A549 (cell line): ENCODE measurements around the gene ADGRG1. TPM values are rescaled to one million over a fixed set of nuclear protein-coding genes. Genes with fewer than 3 reads are reported as not detected.

Source experiments
- ATAC-seq, 2 experiments: fragments of 200-7000 bp in 1 of 2; fragments of >200 bp in 1 of 2; cut with Nextera tagmentation in 1 of 2; cut with Tn5 transposase in 1 of 2; 3 replicates each; pipeline versions ENCODE4 v1.8.0 to v1.9.1; 2018 to 2020; ENCODE audit warnings: mild to moderate bottlenecking in 1 of 2, moderate library complexity in 1 of 2
- CTCF ChIA-PET: fragments of 300-600 bp; sonication (Branson Sonifier 250); formaldehyde crosslinking; extraction: SDS; loops from one replicate; lab custom pipeline; 2021; ENCODE audit warnings: antibody characterized with exemption, inconsistent platforms; lab: Yijun Ruan, JAX
- POLR2A ChIA-PET: fragments of 350-600 bp; formaldehyde crosslinking; extraction: SDS; loops from one replicate; lab custom pipeline; 2021; ENCODE audit warnings: antibody characterized with exemption, inconsistent platforms; lab: Yijun Ruan, JAX
- DNase-seq, 2 experiments: peaks; one replicate each; pipeline versions ENCODE4 v3.0.0 to v3.0.0-alpha.2; 2011 to 2016; ENCODE audit warnings: low read depth in 1 of 2, low spot score in 1 of 2
- FAIRE-seq: peaks from 2 replicates; lab custom pipeline; 2011; peaks lifted over from hg19 to GRCh38; lab: Jason Lieb, UNC
- H3K27ac ChIP-seq, 2 experiments: fragments of >200 bp; sonication (Bioruptor Twin); formaldehyde crosslinking; 3 replicates each; pipeline ENCODE4 v1.5.1; 2016 to 2017
- H3K4me1 ChIP-seq: fragments of >200 bp; sonication (Bioruptor Twin); formaldehyde crosslinking; 3 replicates; pipeline ENCODE4 v1.6.1; 2016
- H3K4me2 ChIP-seq: fragments of >200 bp; sonication (Bioruptor Twin); formaldehyde crosslinking; 3 replicates; pipeline ENCODE4 v1.6.1; 2016
- H3K4me3 ChIP-seq: fragments of >200 bp; sonication (Bioruptor Twin); formaldehyde crosslinking; 3 replicates; pipeline ENCODE4 v1.5.1; 2016
- H3K9me3 ChIP-seq: fragments of >200 bp; sonication (Bioruptor Twin); formaldehyde crosslinking; 3 replicates; pipeline ENCODE4 v1.6.1; 2016
- CBX2 ChIP-seq: fragments of 200-600 bp; sonication (generic); IDR thresholded peaks from 2 replicates; pipeline ENCODE4 v1.6.1; 2016; ENCODE audit warnings: low read depth, mild to moderate bottlenecking, borderline replicate concordance
- CBX8 ChIP-seq: fragments of 200-600 bp; sonication (generic); IDR thresholded peaks from 2 replicates; pipeline ENCODE4 v1.6.1; 2016
- CTCF ChIP-seq: fragments of >200 bp; sonication (Bioruptor Twin); formaldehyde crosslinking; IDR thresholded peaks from 3 replicates; pipeline ENCODE4 v1.5.1; 2016
- EHMT2 ChIP-seq: fragments of 200-600 bp; sonication (generic); IDR thresholded peaks from 2 replicates; pipeline ENCODE4 v1.6.1; 2016; ENCODE audit warnings: antibody characterized with exemption, low read depth, mild to moderate bottlenecking, moderate library complexity
- EP300 ChIP-seq, 2 experiments: fragments of >200 bp; sonication (Bioruptor Twin); formaldehyde crosslinking; IDR thresholded peaks; 2 replicates in 1 of 2; 3 replicates in 1 of 2; pipeline ENCODE4 v1.6.1; 2016 to 2017
- FOSL2 ChIP-seq, 2 experiments: fragments of 450-650 bp in 1 of 2; fragments of >200 bp in 1 of 2; sonication (Bioruptor Twin) in 1 of 2; formaldehyde crosslinking; IDR thresholded peaks; 2 replicates each; pipeline versions ENCODE4 v1.5.0 to v1.6.1; 2016 to 2020; ENCODE audit warnings: mild to moderate bottlenecking in 1 of 2, moderate library complexity in 1 of 2
- FOXS1 ChIP-seq: fragments of 250-450 bp; sonication (Bioruptor Pico); IDR thresholded peaks from 2 replicates; pipeline ENCODE4 v1.5.0; 2020; ENCODE audit warnings: mild to moderate bottlenecking, moderate library complexity
- HDAC2 ChIP-seq: fragments of 200-600 bp; sonication (generic); IDR thresholded peaks from 2 replicates; pipeline ENCODE4 v1.6.1; 2016
- HMGXB4 ChIP-seq: fragments of 250-450 bp; sonication (Bioruptor Pico); IDR thresholded peaks from 2 replicates; pipeline ENCODE4 v1.5.0; 2021; ENCODE audit warnings: mild to moderate bottlenecking, moderate library complexity, borderline replicate concordance
- HOXA7 ChIP-seq: fragments of 250-450 bp; sonication (Bioruptor Pico); IDR thresholded peaks from 2 replicates; pipeline ENCODE4 v1.5.0; 2020; ENCODE audit warnings: mild to moderate bottlenecking, moderate library complexity
- HOXB5 ChIP-seq: fragments of 250-450 bp; sonication (Bioruptor Pico); IDR thresholded peaks from 2 replicates; pipeline ENCODE4 v1.5.0; 2020; ENCODE audit warnings: mild to moderate bottlenecking, moderate library complexity
- KDM1A ChIP-seq: fragments of 200-600 bp; sonication (generic); IDR thresholded peaks from 2 replicates; pipeline ENCODE4 v1.6.1; 2016; ENCODE audit warnings: low read depth, mild to moderate bottlenecking
- MAFK ChIP-seq: fragments of 450-650 bp; IDR thresholded peaks from 2 replicates; pipeline ENCODE4 v1.6.1; 2014; ENCODE audit not compliant: partially characterized antibody
- MAX ChIP-seq: IDR thresholded peaks from 2 replicates; pipeline ENCODE4 v1.6.1; 2012
- NFE2L2 ChIP-seq: fragments of 150-350 bp; conservative IDR thresholded peaks from 2 replicates; pipeline ENCODE4 v1.6.1; 2014; ENCODE audit warnings: low read length
- NPAS2 ChIP-seq: fragments of 250-450 bp; sonication (Bioruptor Pico); IDR thresholded peaks from 2 replicates; pipeline ENCODE4 v1.8.0; 2022; ENCODE audit warnings: mild to moderate bottlenecking, moderate library complexity, borderline replicate concordance
- NR3C1 ChIP-seq: fragments of >200 bp; sonication (Bioruptor Twin); formaldehyde crosslinking; IDR thresholded peaks from 3 replicates; pipeline ENCODE4 v1.6.1; 2017
- PBX3 ChIP-seq: IDR thresholded peaks from 2 replicates; pipeline ENCODE4 v1.6.1; 2012
- PHF8 ChIP-seq: fragments of 200-600 bp; sonication (generic); IDR thresholded peaks from 2 replicates; pipeline ENCODE4 v1.6.1; 2016; ENCODE audit warnings: low read depth, mild to moderate bottlenecking, antibody characterized with exemption, moderate library complexity, borderline replicate concordance
- POLR2A ChIP-seq: IDR thresholded peaks from 2 replicates; pipeline ENCODE4 v1.6.1; 2012; ENCODE audit warnings: mild to moderate bottlenecking, low read length
- POLR2AphosphoS2 ChIP-seq: conservative IDR thresholded peaks from 2 replicates; pipeline ENCODE4 v1.6.1; 2012; ENCODE audit warnings: low read length, improper control_type of control experiment, inconsistent platforms
- RAD21 ChIP-seq, 2 experiments: fragments of >200 bp in 1 of 2; sonication (Bioruptor Twin) in 1 of 2; formaldehyde crosslinking in 1 of 2; IDR thresholded peaks in 1 of 2; conservative IDR thresholded peaks in 1 of 2; 2 replicates in 1 of 2; 3 replicates in 1 of 2; pipeline ENCODE4 v1.6.1; 2012 to 2018; ENCODE audit warnings: inconsistent platforms in 1 of 2
- RCOR1 ChIP-seq: fragments of 150-350 bp; IDR thresholded peaks from 2 replicates; pipeline ENCODE4 v1.6.1; 2014; ENCODE audit warnings: antibody characterized with exemption, low read length, low read depth
- SMC3 ChIP-seq: fragments of >200 bp; sonication (Bioruptor Twin); formaldehyde crosslinking; IDR thresholded peaks from 3 replicates; pipeline ENCODE4 v1.6.1; 2018; ENCODE audit warnings: inconsistent platforms
- ZC3H11A ChIP-seq: fragments of 450-650 bp; IDR thresholded peaks from 2 replicates; pipeline ENCODE4 v1.6.1; 2014; ENCODE audit warnings: antibody characterized with exemption, mild to moderate bottlenecking
- WGBS: methylation state at CpG from one replicate; pipeline ENCODE4 v1.1.6; 2017; ENCODE audit errors: missing lambda C conversion rate; 5-methylcytosine and 5-hydroxymethylcytosine counted together
- polyA plus RNA-seq, 4 experiments: library from polyadenylated mRNA; depleted of rRNA in 3 of 4; stranded (reverse); fragments of >200 nt; fragmentation: RNase III in 1 of 4; extraction: RNeasy Plus Mini Kit Qiagen cat#74134 plus additional on column Dnase treatment in 1 of 4; gene quantifications; 2 replicates in 3 of 4; 3 replicates in 1 of 4; pipeline ENCODE4 v1.2.3, GENCODE V29; 2011 to 2017
- TF ChIP-seq, protein P1 (sequence below): fragments of 200-600 bp; sonication (generic); IDR thresholded peaks from 2 replicates; pipeline ENCODE4 v1.6.1; 2016; ENCODE audit warnings: antibody characterized with exemption, mild to moderate bottlenecking, moderate library complexity

Gene ADGRG1
- polyA plus RNA-seq, 2 of the 4 experiments (the other 2 are of a cell fraction): 28.3 to 142 TPM

DNA sequence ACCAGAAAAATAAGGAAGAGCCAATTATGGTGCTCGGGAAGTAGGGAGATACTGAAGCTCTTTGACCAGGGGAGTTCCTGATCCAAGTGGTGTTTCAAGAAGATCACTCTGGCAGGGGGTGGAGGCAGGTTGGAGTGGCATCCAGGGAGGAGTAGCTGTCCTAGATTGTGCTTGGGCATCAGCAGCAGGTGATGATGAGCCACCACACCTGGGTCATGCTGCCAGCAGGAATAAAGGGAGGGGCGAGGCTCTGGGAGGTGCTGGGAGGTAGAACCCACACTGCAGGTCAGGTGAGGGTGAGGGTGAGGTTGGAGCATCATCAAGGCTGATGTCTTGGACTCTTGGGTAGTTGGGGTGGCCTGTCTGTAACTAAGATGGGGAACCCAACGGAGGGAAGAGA is 35.4 kb upstream of the ADGRG1 start:
- FAIRE-seq (no peak), DNase-seq (no peak), ATAC-seq (no peak)
- peak overlapping the region in 1 of 2 experiments; percentile 58; a peak in 2 of 6 replicates for H3K27ac ChIP-seq
- no peak overlapping the region for H3K4me2 ChIP-seq
- 65% methylated on average over 3 of the region's 3 CpGs for WGBS
- ChIA-PET CTCF (interaction anchor here (1.0 to 35.2 kb wide), 13 partner anchors 8 to 127 kb away, joined by 3 to 785 read pairs (median 7); no protein-coding TSS in a partner anchor), POLR2A (no interaction called here)
- H3K9me3 ChIP-seq: no peaks in the 10 kb centered on the region; the same call in 2 of the 3 replicates
- peaks cover 18% of the 10 kb centered on the region for H3K4me1 ChIP-seq
- no peak overlapping the region for H3K4me3 ChIP-seq
- no peak for TF ChIP-seq NFE2L2
- no peak for TF ChIP-seq FOXS1 (CRISPR knock-in tag)
- TF ChIP-seq MAFK: no peak
- TF ChIP-seq SMC3: no peak
- TF ChIP-seq NR3C1: no peak
- no peak for TF ChIP-seq EP300 (IDR thresholded peaks at IDR 0.05)
- no peak for TF ChIP-seq FOSL2 (IDR thresholded peaks at IDR 0.05)
- TF ChIP-seq FOSL2 (CRISPR knock-in tag; IDR thresholded peaks at IDR 0.05): no peak
- no peak for TF ChIP-seq KDM1A
- no peak for TF ChIP-seq ZC3H11A
- no peak for TF ChIP-seq POLR2A
- TF ChIP-seq CBX8: no peak

GRCh38 chr16:57593990-57594389 is 34.4 kb upstream of the ADGRG1 start:
- Histone ChIP-seq H3K4me1 (peaks cover 18% of the 10 kb centered on the region), H3K9me3 (no peaks in the 10 kb centered on the region; the same call in 2 of the 3 replicates), H3K27ac (no peak overlapping the region), H3K4me2 (no peak overlapping the region), H3K4me3 (no peak overlapping the region)
- CTCF ChIA-PET: interaction anchor here (0.6 to 35.2 kb wide), 10 partner anchors 8 to 126 kb away, joined by 3 to 785 read pairs (median 40); no protein-coding TSS in a partner anchor
- no peak for DNase-seq
- FAIRE-seq: no peak
- POLR2A ChIA-PET: interaction anchor here (1.2 kb wide), 1 partner anchor 17 kb away, joined by 3 read pairs; no protein-coding TSS in a partner anchor
- 100% methylated on average over 1 of the region's 1 CpG for WGBS
- TF ChIP-seq HDAC2 (0 out of 2 replicates have a peak, but pooled peaks have one; percentile 62), RCOR1 (no peak), CTCF (no peak), HMGXB4 (no peak), KDM1A (peak; percentile 68)
- ATAC-seq: no peak

GRCh38 chr16:57594531-57595031 is 33.8 kb upstream of the ADGRG1 start:
- ATAC-seq (no peak), DNase-seq (no peak), FAIRE-seq (no peak)
- Histone ChIP-seq H3K4me1 (peaks cover 18% of the 10 kb centered on the region), H3K9me3 (no peaks in the 10 kb centered on the region), H3K27ac (no peak overlapping the region), H3K4me3 (no peak overlapping the region), H3K4me2 (no peak overlapping the region)
- CTCF ChIA-PET: interaction anchor here (0.6 to 35.2 kb wide), 7 partner anchors 19 to 146 kb away, joined by 3 to 785 read pairs (median 5); no protein-coding TSS in a partner anchor
- POLR2A ChIA-PET: interaction anchor here (1.2 kb wide), 1 partner anchor 16 kb away, joined by 3 read pairs; no protein-coding TSS in a partner anchor
- 48% methylated on average over 4 of the region's 4 CpGs for WGBS
- TF ChIP-seq RAD21 (conservative IDR thresholded peaks at IDR 0.05 in 1 of 2, IDR thresholded peaks at IDR 0.05 in 1 of 2) (no peak), MAX (no peak), POLR2AphosphoS2 (no peak), PHF8 (no peak), NPAS2 (no peak), CBX2 (no peak), FOXS1 (CRISPR knock-in tag) (no peak), EHMT2 (no peak), HOXB5 (CRISPR knock-in tag) (no peak), PBX3 (no peak), HDAC2 (no peak), HOXA7 (CRISPR knock-in tag) (no peak)
- TF ChIP-seq, protein P1, sequence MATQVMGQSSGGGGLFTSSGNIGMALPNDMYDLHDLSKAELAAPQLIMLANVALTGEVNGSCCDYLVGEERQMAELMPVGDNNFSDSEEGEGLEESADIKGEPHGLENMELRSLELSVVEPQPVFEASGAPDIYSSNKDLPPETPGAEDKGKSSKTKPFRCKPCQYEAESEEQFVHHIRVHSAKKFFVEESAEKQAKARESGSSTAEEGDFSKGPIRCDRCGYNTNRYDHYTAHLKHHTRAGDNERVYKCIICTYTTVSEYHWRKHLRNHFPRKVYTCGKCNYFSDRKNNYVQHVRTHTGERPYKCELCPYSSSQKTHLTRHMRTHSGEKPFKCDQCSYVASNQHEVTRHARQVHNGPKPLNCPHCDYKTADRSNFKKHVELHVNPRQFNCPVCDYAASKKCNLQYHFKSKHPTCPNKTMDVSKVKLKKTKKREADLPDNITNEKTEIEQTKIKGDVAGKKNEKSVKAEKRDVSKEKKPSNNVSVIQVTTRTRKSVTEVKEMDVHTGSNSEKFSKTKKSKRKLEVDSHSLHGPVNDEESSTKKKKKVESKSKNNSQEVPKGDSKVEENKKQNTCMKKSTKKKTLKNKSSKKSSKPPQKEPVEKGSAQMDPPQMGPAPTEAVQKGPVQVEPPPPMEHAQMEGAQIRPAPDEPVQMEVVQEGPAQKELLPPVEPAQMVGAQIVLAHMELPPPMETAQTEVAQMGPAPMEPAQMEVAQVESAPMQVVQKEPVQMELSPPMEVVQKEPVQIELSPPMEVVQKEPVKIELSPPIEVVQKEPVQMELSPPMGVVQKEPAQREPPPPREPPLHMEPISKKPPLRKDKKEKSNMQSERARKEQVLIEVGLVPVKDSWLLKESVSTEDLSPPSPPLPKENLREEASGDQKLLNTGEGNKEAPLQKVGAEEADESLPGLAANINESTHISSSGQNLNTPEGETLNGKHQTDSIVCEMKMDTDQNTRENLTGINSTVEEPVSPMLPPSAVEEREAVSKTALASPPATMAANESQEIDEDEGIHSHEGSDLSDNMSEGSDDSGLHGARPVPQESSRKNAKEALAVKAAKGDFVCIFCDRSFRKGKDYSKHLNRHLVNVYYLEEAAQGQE: no peak
